Measurements from ENCODE around the gene ANKZF1.

- no peak for TF ChIP-seq CTCF (IDR thresholded peaks at IDR 0.05)
- TF ChIP-seq POLR2A (IDR thresholded peaks at IDR 0.05) = no peak
These were observed 16.3 kb downstream of the ANKZF1 start for GRCh38 chr2:219245899-219246230.
